Medulla oblongata (tissue), 1 donor: ENCODE data around the gene COL12A1.

Source experiments
- DNase-seq: peaks from one replicate; pipeline ENCODE4 v3.0.0-alpha.2; 2015; ENCODE audit errors: extremely low spot score

The COL12A1 gene

DNA sequence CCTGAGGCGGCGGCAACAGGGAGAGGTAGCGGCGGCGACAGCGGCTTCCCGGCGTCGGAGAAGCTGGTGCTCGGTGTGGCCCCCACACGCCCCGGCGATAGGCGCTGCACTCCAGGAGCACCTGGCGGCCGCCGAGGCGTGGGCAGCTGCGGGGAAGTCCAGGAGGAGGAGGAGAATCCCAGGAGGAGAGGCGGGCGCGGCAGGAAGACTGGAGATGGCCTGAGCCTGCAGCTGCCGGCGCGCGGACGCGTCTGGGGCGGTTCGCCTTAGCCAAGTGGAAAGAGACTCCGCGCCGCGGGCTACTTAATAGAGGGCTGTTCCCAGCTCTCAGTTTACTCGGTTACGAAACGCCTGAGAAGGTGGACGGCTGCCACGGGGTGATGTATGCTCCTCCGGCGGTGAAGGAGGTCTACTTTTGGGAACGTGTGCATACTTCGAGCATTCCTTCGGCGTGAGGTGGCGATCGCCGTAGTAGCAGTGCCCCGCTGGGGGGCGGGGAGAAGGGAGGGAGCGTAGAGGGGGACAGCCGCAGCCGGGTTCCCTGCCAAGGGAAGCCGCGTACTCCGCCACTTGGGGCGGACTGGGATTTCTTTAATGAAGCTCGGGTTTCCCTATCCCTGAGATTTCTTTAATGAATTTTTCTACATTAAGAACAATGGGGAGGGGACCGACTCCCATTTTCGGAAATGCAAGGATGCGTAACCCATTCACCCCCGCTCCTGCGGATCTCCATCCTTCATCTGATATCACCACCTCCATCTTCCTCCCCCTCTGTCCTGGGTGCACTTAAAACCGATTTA, at the start of gene COL12A1:
Gene COL12A1 (minus strand): TSS at position 278 of the 800 bp plus-strand sequence. CDS start 3,261 bp downstream, outside the sequence.
- DNase-seq = no peak

- no peak for DNase-seq
These were observed 44.7 kb upstream of the COL12A1 start for GRCh38 chr6:75250552-75250951.

DNA sequence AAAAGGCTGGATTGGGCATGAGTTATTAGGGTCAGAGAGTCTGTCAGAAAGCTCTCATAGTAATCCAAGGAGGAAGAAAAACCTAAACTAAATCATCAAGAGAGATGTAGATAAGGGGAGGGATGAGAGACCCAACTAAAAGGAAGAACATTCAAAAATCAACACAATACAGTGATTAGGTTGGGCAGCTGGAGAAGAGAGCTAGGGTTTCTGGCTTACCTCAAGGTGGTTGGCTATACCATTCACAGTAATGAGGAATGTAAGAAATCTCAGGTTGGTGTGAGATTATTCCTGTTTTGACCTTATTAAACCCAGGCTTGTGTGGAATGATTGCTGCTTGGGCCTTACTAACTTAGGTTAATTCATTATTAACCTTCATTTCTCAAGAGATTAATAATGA, 44.0 kb upstream of the COL12A1 start:
- no peak for DNase-seq

GRCh38 chr6:75246386-75246785, 40.5 kb upstream of the COL12A1 start:
- no peak for DNase-seq

- no peak for DNase-seq
These were observed 38.3 kb upstream of the COL12A1 start for GRCh38 chr6:75244063-75244584.

GRCh38 chr6:75243333-75244062, 37.6 kb upstream of the COL12A1 start, which contains the start of gene COX7A2:
Gene COX7A2, minus strand, starts transcription at chr6:75243801. Its CDS starts 67 bp downstream, at chr6:75243734.
- peak; percentile 98 for DNase-seq

- no peak for DNase-seq
These were observed 30.8 kb upstream of the COL12A1 start for GRCh38 chr6:75236630-75237029.

- no peak for DNase-seq
These were observed 29.4 kb upstream of the COL12A1 start for GRCh38 chr6:75235271-75235670.

DNA sequence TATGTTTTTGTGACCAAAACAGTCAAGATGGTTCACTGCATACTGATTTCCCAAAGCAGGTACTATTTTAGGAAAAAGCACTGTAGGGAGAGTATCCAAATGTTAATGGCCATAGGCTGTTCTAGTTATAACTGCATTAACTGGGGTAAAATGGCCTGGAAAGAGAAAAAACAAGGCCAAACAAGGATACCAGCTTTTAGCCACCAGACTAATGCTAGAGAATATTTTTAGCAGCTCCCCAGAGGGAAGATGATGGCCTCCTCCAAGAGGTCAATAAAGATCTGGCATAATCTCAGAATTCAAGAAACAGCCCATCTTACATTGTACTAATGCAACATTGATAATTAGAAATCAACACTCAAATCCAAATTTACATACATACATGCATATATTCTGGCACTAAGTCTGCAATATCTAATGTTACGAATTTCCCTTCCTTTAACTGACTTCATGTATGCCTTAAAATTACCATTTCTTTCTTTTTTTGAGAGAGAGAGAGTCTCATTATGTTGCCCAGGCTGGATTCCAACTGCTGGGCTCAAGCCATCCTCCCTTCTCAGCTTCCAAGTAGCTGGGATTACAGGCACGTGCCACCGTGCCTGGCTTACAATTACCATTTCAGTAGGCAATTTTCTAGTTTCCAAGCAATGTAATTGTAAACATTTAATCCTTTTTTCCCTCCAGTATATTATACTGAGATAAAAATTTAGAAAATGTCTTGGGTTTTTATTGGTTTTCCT, 28.4 kb upstream of the COL12A1 start:
- peak; percentile 68 for DNase-seq

- no peak for DNase-seq
These were observed 27.3 kb upstream of the COL12A1 start for GRCh38 chr6:75233092-75233615.

DNA sequence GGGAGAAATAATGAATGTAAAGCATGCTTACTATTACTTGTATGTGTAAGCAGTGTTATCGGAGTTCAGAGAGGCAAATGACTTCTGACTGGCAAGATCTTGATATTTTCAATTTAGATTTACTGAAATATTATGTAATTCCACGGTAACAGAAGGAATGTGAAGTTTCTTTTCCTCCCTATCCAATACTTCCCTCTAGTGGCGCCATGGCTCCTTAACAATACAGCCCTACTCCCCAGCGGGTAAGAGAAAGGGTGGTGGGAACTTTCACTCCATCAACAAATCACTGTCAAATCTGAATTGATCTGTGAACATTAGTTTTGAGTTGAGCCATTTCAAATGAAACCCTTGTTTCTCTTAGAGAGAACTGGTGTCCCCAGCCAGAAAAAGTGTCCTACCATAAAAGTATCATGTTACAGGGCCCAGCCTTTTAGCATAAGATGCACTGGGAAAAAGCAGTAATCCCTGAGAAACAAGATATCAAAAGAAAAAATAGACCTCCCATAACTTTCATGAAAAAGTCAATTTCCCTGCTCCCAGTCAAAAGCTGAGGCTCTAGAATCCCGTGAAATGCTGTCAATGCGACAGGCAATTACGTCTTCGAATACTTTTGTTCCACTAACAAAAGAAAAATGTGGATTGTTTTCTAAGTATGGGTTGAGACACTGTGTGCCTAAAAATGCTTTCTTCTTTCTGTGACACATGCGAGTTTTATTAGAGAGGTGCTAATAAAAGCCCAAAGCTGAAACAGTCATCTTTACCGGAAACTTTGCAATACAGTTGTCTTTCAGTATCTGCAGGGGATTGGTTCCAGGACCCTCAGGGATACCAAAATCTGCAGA, 24.9 kb upstream of the COL12A1 start:
- DNase-seq = peak; percentile 70

DNA sequence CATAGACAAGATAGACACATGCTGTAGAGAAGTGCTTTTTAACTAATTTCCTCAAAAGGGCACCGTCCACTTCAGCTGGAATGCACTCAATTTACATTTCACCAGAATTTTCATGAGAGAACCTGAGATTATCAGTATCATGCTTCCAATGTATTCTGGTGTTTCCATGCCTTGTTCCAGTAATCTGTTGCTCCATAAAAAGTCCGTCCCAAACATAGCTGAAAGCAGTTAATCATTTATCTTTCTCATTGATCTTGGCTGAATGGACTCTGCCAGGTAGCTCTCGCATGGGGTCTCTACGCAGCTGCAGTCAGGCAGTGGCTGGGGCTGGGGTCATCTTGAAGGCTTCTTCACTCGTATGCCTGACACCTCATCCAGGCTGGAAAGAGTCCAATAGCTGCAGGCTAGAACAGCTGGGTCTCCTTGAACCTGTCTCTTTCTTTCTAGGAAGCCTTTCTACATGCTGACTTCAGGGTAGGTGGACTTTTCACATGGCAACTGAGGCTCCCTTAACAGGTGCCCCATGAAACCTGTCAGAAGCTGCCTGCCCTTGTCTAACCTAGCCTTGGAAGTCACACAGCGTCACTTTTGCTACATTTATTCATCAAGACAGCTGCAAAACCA, 18.6 kb upstream of the COL12A1 start:
- DNase-seq = no peak

DNA sequence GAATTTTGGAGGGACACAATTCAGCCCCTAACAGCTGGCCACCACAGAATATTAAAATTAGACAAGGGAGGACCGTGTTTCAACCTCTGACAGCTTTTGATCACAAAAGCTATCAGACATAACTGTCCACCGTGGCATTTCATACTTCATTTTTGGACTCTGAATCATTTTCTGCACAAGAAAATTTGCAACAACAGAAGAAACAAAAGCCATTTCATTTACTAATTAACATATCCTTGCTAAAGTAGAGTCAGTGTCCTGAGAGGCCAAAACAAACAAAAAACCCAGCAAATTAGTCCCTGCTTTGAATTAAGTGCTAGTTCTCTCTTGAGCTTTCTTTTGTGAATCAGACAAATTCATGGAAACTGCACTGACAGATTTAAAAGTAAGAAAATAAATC, 17.6 kb upstream of the COL12A1 start:
- DNase-seq = no peak

DNA sequence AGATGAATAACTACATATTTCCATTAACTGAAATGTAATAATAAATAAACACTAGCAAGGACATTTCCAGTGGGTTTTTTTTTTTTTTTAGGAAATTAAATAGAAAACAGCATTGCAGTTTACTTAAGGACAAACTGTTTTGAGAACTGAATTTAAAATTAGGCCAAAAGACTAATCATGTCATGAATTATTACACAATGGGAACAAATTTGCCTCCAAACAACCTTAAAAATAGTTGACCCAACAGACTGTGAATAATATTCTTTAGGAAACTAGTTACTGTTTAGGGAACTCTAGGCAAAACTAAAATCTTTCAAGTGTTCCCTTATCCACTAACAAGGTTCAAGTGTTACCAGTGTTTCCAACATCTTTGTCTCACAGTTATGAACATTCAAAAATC, 16.4 kb upstream of the COL12A1 start:
- no peak for DNase-seq

GRCh38 chr6:75221116-75221515, 15.3 kb upstream of the COL12A1 start:
- no peak for DNase-seq

GRCh38 chr6:75220357-75220756, 14.5 kb upstream of the COL12A1 start:
- no peak for DNase-seq

- no peak for DNase-seq
These were observed 13.4 kb upstream of the COL12A1 start for GRCh38 chr6:75219263-75219662.

DNA sequence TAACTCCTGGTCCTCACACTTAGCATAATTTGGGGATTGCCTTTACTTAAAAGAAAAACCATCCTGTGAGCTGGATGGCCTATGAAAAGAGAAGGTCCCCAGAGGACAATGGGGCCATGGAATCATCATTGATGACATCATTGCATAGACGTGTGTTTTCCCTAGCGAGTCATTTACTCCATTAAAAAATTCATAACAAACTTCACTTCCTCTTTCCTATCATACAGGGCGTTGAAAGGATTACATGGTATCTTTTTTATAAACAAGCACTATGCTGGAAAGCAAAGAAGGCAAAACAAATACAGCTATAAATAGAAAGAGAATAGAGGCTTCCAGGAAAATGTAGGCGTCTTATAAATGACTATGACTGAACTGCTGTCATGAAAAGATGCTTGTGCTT, 11.3 kb upstream of the COL12A1 start:
- no peak for DNase-seq

GRCh38 chr6:75215291-75215690, 9.4 kb upstream of the COL12A1 start:
- no peak for DNase-seq

DNA sequence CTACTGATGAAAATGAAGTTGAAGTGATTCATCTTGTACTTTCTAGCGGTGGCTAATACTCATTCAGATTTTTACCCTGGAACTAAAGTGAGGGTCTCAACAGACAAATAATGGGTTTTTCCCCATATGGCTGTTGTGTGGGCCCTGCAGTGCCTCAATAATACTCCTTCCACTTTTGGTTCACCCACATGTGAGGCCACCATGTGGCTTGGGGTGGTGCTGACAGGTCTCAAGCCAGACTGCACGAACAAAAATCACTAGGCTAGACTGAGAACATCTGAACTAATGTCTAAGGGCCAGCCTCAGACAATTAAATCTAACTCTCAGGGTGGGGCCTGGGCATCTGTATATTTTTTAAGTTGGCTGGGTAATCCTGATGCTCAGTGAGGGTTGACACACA, 7.9 kb upstream of the COL12A1 start:
- DNase-seq = no peak
